SK-N-SH (cell line): Measurements from ENCODE around the gene TULP3. TPM values are rescaled to one million over a fixed set of nuclear protein-coding genes. Genes with fewer than 3 reads are reported as not detected.
A peak's percentile ranks its signal among the peaks of the same experiment; 100 is the strongest.

ENCODE experiments used
- CTCF ChIA-PET: fragments of 300-600, 350-600 bp; formaldehyde crosslinking; extraction: SDS; loops from one replicate; lab custom pipeline; 2021; lab: Yijun Ruan, JAX
- POLR2A ChIA-PET: fragments of 350-600 bp; sonication (Branson Sonifier 250); formaldehyde crosslinking; extraction: SDS; loops from one replicate; lab custom pipeline; 2020; ENCODE audit warnings: antibody characterized with exemption, inconsistent platforms; lab: Yijun Ruan, JAX
- DNase-seq: peaks from one replicate; pipeline ENCODE4 v3.0.0; 2012
- H2AFZ ChIP-seq: fragments of 200-600 bp; sonication (generic); 2 replicates; pipeline ENCODE4 v1.8.1; 2016; ENCODE audit warnings: antibody characterized with exemption, mild to moderate bottlenecking, low read depth
- H3F3A ChIP-seq: fragments of 200-600 bp; sonication (generic); replicated peaks from 2 replicates; pipeline ENCODE3; 2016; ENCODE audit warnings: antibody characterized with exemption, mild to moderate bottlenecking; ENCODE audit not compliant: insufficient read depth
- H3K27ac ChIP-seq, 2 experiments: fragments of 200-500 bp in 1 of 2; fragments of 200-600 bp in 1 of 2; sonication (Bioruptor generic) in 1 of 2; sonication (generic), shearing (Covaris generic) in 1 of 2; 2 replicates each; pipeline versions ENCODE4 v1.5.1 to v1.6.1; 2014 to 2016; ENCODE audit warnings: low read depth in 2 of 2, inconsistent platforms in 1 of 2, low read length in 1 of 2, mild to moderate bottlenecking in 1 of 2, mixed read lengths in 1 of 2
- H3K27me3 ChIP-seq: fragments of 200-600 bp; sonication (generic), shearing (Covaris generic); 2 replicates; pipeline ENCODE4 v1.6.1; 2016; ENCODE audit warnings: mixed run types; ENCODE audit not compliant: insufficient read depth
- H3K36me3 ChIP-seq, 2 experiments: fragments of 200-500 bp in 1 of 2; fragments of 200-600 bp in 1 of 2; sonication (Bioruptor generic) in 1 of 2; sonication (generic) in 1 of 2; replicated peaks in 1 of 2; 2 replicates each; pipeline versions ENCODE3 to v1.5.1; 2014 to 2016; ENCODE audit warnings: low read length in 1 of 2, mild to moderate bottlenecking in 1 of 2; ENCODE audit not compliant: insufficient read depth in 2 of 2, control insufficient read depth in 1 of 2
- H3K4me1 ChIP-seq, 2 experiments: fragments of 200-500 bp in 1 of 2; fragments of 200-600 bp in 1 of 2; sonication (Bioruptor generic) in 1 of 2; sonication (generic), shearing (Covaris generic) in 1 of 2; 2 replicates each; pipeline versions ENCODE4 v1.5.1 to v1.6.1; 2014 to 2016; ENCODE audit warnings: low read depth in 1 of 2, low read length in 1 of 2, mixed run types in 1 of 2; ENCODE audit not compliant: insufficient read depth in 2 of 2, control insufficient read depth in 1 of 2
- H3K4me2 ChIP-seq: fragments of 200-600 bp; sonication (generic), shearing (Covaris generic); 2 replicates; pipeline ENCODE4 v1.6.1; 2017; ENCODE audit warnings: mixed run types
- H3K4me3 ChIP-seq, 2 experiments: fragments of 200-500 bp in 1 of 2; fragments of 200-600 bp in 1 of 2; sonication (Bioruptor generic) in 1 of 2; sonication (generic), shearing (Covaris generic) in 1 of 2; 2 replicates each; pipeline versions ENCODE4 v1.5.1 to v1.8.1; 2014 to 2016; ENCODE audit warnings: low read depth in 2 of 2, inconsistent platforms in 1 of 2, low read length in 1 of 2, mild to moderate bottlenecking in 1 of 2, mixed read lengths in 1 of 2, moderate library complexity in 1 of 2
- H3K79me2 ChIP-seq: fragments of 200-600 bp; sonication (generic); 2 replicates; pipeline ENCODE4 v1.8.1; 2017; ENCODE audit warnings: mild to moderate bottlenecking; ENCODE audit not compliant: insufficient read depth
- H3K9ac ChIP-seq: fragments of 200-600 bp; sonication (generic); 2 replicates; pipeline ENCODE4 v1.6.1; 2017; ENCODE audit warnings: mixed run types
- H3K9me2 ChIP-seq: fragments of 200-600 bp; sonication (generic); 2 replicates; pipeline ENCODE4 v1.6.1; 2017; ENCODE audit warnings: mixed run types
- H3K9me3 ChIP-seq: fragments of 200-600 bp; sonication (generic); 2 replicates; pipeline ENCODE4 v1.6.1; 2017; ENCODE audit warnings: mixed run types, mild to moderate bottlenecking, moderate library complexity
- H4K20me1 ChIP-seq: fragments of 200-600 bp; sonication (generic); 2 replicates; pipeline ENCODE4 v1.6.1; 2017; ENCODE audit warnings: mild to moderate bottlenecking, mixed run types; ENCODE audit not compliant: insufficient read depth
- FOSL2 ChIP-seq: IDR thresholded peaks from 2 replicates; pipeline ENCODE4 v1.4.0; 2012; ENCODE audit warnings: low read depth, mild to moderate bottlenecking, moderate library complexity, borderline replicate concordance
- JUND ChIP-seq: IDR thresholded peaks from 2 replicates; pipeline ENCODE4 v1.4.0; 2012
- PBX3 ChIP-seq: IDR thresholded peaks from 2 replicates; pipeline ENCODE4; 2012
- RAD21 ChIP-seq: IDR thresholded peaks from 2 replicates; pipeline ENCODE4 v1.6.1; 2012; ENCODE audit warnings: mild to moderate bottlenecking, low read length
- REST ChIP-seq: IDR thresholded peaks from 2 replicates; pipeline ENCODE4 v1.6.1; 2012; ENCODE audit warnings: mild to moderate bottlenecking, low read depth, low read length, moderate library complexity
- TCF12 ChIP-seq: IDR thresholded peaks from 2 replicates; pipeline ENCODE4 v1.4.0; 2012
- WGBS: methylation state at CpG from one replicate; pipeline ENCODE4 v1.1.6; 2017; ENCODE audit warnings: low lambda C conversion rate; 5-methylcytosine and 5-hydroxymethylcytosine counted together
- polyA plus RNA-seq, 3 experiments: library from polyadenylated mRNA; depleted of rRNA; stranded (reverse); fragments of >200 nt; gene quantifications; 2 replicates each; pipeline ENCODE4 v1.2.3, GENCODE V29; 2012
- TF ChIP-seq, protein P1 (sequence below): IDR thresholded peaks from 2 replicates; pipeline ENCODE4 v1.4.0; 2012; ENCODE audit warnings: low read depth, borderline replicate concordance

The TULP3 gene
- polyA plus RNA-seq, 1 of the 3 experiments (the other 2 are of a cell fraction) = 22.6 TPM

- Histone ChIP-seq H4K20me1 (peaks cover 39% of the 10 kb centered on the region), H2AFZ (no peak overlapping the region), H3K4me2 (peak overlapping the region; percentile 93), H3K9ac (peak overlapping the region; percentile 92; the same call in 1 of the 2 replicates), H3K27me3 (no peaks in the 10 kb centered on the region), H3K4me3 (peak overlapping the region in 1 of 2 experiments; percentile 93; a peak in 3 of 4 replicates), H3K9me2 (no peaks in the 10 kb centered on the region), H3K36me3 (peaks cover 8 to 16% of the 10 kb centered on the region in 2 experiments), H3K79me2 (peaks cover 65% of the 10 kb centered on the region), H3K9me3 (no peaks in the 10 kb centered on the region), H3K4me1 (peaks cover 9 to 26% of the 10 kb centered on the region in 2 experiments; a peak in 2 of 4 replicates), H3K27ac (peak overlapping the region in 1 of 2 experiments; percentile 91; a peak in 2 of 4 replicates), H3F3A (peaks cover 32% of the 10 kb centered on the region)
- no peak for DNase-seq
- 0 out of 2 replicates have a peak, but pooled peaks have one; percentile 21 for TF ChIP-seq TCF12
- no peak for TF ChIP-seq REST
- WGBS = 70% methylated on average over 7 of the region's 12 CpGs
- POLR2A ChIA-PET = no interaction called here
- CTCF ChIA-PET = interaction anchor here (0.6 to 1.3 kb wide), 3 partner anchors 52 to 142 kb away, joined by 3 to 5 read pairs (median 3); no protein-coding TSS in a partner anchor
These were observed 1.6 kb downstream of the TULP3 start for GRCh38 chr12:2892246-2892645.

DNA sequence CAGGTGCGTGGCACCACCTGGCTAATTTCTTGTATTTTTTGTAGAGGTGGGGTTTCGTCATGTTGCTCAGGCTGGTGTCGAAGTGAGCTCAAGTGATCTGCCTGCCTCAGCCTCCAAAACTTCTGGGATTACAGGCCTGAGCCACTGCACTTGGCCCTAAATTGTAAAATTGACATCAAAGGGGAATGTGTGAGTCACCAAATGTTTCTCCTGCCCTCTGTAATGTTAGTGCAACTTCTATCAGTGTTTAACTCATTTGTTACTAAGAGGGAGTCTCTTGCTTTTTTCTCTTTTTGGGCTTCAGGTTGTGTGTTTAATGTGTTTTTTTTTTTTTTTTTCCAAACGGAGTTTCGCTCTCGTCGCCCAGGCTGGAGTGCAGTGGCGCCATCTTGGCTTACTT, 2.3 kb downstream of the TULP3 start:
- POLR2A ChIA-PET = interaction anchor here (0.6 kb wide), 1 partner anchor 93 kb away, joined by 3 read pairs; no protein-coding TSS in a partner anchor
- no peaks in the 10 kb centered on the region for H3K27me3 ChIP-seq
- peaks cover 73% of the 10 kb centered on the region for H3K79me2 ChIP-seq
- no peaks in the 10 kb centered on the region for H3K9me2 ChIP-seq
- peaks cover 3 to 16% of the 10 kb centered on the region in 2 experiments for H3K36me3 ChIP-seq
- no peaks in the 10 kb centered on the region for H3K9me3 ChIP-seq
- WGBS = 88% methylated on average over 8 of the region's 8 CpGs
- peaks cover 9 to 26% of the 10 kb centered on the region in 2 experiments; a peak in 2 of 4 replicates for H3K4me1 ChIP-seq
- H3K27ac ChIP-seq = peak overlapping the region in 1 of 2 experiments; percentile 91; a peak in 2 of 4 replicates
- no peak overlapping the region for H3K9ac ChIP-seq
- H3K4me3 ChIP-seq = no peak overlapping the region
- TF ChIP-seq RAD21 (no peak), PBX3 (0 out of 2 replicates have a peak, but pooled peaks have one; percentile 25), JUND (peak; percentile 63), FOSL2 (peak; percentile 53)
- TF ChIP-seq, protein P1, sequence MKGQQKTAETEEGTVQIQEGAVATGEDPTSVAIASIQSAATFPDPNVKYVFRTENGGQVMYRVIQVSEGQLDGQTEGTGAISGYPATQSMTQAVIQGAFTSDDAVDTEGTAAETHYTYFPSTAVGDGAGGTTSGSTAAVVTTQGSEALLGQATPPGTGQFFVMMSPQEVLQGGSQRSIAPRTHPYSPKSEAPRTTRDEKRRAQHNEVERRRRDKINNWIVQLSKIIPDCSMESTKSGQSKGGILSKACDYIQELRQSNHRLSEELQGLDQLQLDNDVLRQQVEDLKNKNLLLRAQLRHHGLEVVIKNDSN = no peak
- no peak for DNase-seq
- H3F3A ChIP-seq = peaks cover 32% of the 10 kb centered on the region
- H4K20me1 ChIP-seq = peaks cover 41% of the 10 kb centered on the region
- peak overlapping the region; percentile 93 for H3K4me2 ChIP-seq
- CTCF ChIA-PET = interaction anchor here (0.7 to 1.3 kb wide), 2 partner anchors 141 to 144 kb away, joined by 3 read pairs; no protein-coding TSS in a partner anchor
- no peak overlapping the region for H2AFZ ChIP-seq
